Stimulated activated CD4-positive, alpha-beta T cell treated with anti-CD3 and anti-CD28 coated beads, Interleukin-2, amount 100 ng/mL, for 4 hours (primary cell): ENCODE data around the gene ARFGEF2.
"Not testable (repeated sequence)": the region's sequence is repeated elsewhere in the genome, so short reads cannot be mapped to it uniquely, and the experiment has no call there.

Experiments
- DNase-seq: peaks from one replicate; pipeline ENCODE4 v3.0.0-alpha.2; 2020; ENCODE audit warnings: low read depth

The ARFGEF2 gene

GRCh38 chr20:48952656-48953055 lies 31.1 kb downstream of the ARFGEF2 start:
- DNase-seq: no peak

GRCh38 chr20:48953653-48954052 lies 32.1 kb downstream of the ARFGEF2 start:
- no peak for DNase-seq

- no peak for DNase-seq
These were observed 34.5 kb downstream of the ARFGEF2 start for GRCh38 chr20:48956052-48956451.

GRCh38 chr20:48957053-48957481 lies 35.6 kb downstream of the ARFGEF2 start:
- no peak for DNase-seq

- DNase-seq: no peak
These were observed 36.0 kb downstream of the ARFGEF2 start for GRCh38 chr20:48957533-48957932.

- no peak for DNase-seq
These were observed 37.2 kb downstream of the ARFGEF2 start for GRCh38 chr20:48958743-48959142.

GRCh38 chr20:48959899-48960550 lies 38.5 kb downstream of the ARFGEF2 start:
- DNase-seq: no peak

GRCh38 chr20:48962421-48962820 lies 40.9 kb downstream of the ARFGEF2 start:
- DNase-seq: no peak

GRCh38 chr20:48962976-48963771 lies 41.7 kb downstream of the ARFGEF2 start:
- DNase-seq: no peak

GRCh38 chr20:48965189-48965910 lies 43.8 kb downstream of the ARFGEF2 start:
- no peak for DNase-seq

- DNase-seq: no peak
These were observed 49.3 kb downstream of the ARFGEF2 start for GRCh38 chr20:48970681-48971365.

GRCh38 chr20:48971956-48972355 lies 50.4 kb downstream of the ARFGEF2 start:
- no peak for DNase-seq

- DNase-seq: no peak
These were observed 51.3 kb downstream of the ARFGEF2 start for GRCh38 chr20:48972816-48973215.

GRCh38 chr20:48975955-48976354 lies 54.4 kb downstream of the ARFGEF2 start:
- DNase-seq: no peak

- not testable (repeated sequence) for DNase-seq
These were observed 58.5 kb downstream of the ARFGEF2 start for GRCh38 chr20:48979980-48980379.

- DNase-seq: no peak
These were observed 62.2 kb downstream of the ARFGEF2 start for GRCh38 chr20:48983423-48984400.

- DNase-seq: no peak
These were observed 63.2 kb downstream of the ARFGEF2 start for GRCh38 chr20:48984575-48985219.

GRCh38 chr20:48986899-48987298 lies 65.4 kb downstream of the ARFGEF2 start:
- DNase-seq: no peak

- no peak for DNase-seq
These were observed 69.0 kb downstream of the ARFGEF2 start for GRCh38 chr20:48990467-48990866.

GRCh38 chr20:48995589-48995988 lies 74.1 kb downstream of the ARFGEF2 start:
- DNase-seq: no peak
